ENCODE results near the gene SAMD10.

The SAMD10 gene

DNA sequence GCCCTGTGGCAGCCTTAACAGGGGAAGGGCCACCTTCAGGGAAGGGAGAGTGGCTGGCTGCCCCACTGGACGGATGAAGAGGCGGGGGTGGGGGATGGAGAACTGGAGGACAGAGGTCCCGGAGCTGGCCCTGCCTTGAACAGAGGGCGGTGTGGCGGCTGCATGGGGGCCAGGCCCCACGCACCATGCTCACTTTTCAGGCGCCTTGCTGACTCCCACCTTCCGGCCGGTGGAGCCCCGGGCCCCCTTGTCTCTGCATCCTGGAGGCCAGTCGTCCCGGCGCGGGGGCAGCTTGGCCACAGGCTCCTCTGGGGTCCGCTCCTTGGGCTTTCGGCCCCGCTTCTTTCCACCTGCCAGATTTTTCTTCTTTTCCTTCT lies 19.8 kb downstream of the SAMD10 start:
- no peak for FAIRE-seq
- DNase-seq (ENCODE audit: insufficient read length, low spot score) = no peak
- TF ChIP-seq, protein P1, sequence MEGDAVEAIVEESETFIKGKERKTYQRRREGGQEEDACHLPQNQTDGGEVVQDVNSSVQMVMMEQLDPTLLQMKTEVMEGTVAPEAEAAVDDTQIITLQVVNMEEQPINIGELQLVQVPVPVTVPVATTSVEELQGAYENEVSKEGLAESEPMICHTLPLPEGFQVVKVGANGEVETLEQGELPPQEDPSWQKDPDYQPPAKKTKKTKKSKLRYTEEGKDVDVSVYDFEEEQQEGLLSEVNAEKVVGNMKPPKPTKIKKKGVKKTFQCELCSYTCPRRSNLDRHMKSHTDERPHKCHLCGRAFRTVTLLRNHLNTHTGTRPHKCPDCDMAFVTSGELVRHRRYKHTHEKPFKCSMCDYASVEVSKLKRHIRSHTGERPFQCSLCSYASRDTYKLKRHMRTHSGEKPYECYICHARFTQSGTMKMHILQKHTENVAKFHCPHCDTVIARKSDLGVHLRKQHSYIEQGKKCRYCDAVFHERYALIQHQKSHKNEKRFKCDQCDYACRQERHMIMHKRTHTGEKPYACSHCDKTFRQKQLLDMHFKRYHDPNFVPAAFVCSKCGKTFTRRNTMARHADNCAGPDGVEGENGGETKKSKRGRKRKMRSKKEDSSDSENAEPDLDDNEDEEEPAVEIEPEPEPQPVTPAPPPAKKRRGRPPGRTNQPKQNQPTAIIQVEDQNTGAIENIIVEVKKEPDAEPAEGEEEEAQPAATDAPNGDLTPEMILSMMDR (IDR thresholded peaks at IDR 0.05; ENCODE audit: insufficient read depth, missing control alignments) = no peak

DNA sequence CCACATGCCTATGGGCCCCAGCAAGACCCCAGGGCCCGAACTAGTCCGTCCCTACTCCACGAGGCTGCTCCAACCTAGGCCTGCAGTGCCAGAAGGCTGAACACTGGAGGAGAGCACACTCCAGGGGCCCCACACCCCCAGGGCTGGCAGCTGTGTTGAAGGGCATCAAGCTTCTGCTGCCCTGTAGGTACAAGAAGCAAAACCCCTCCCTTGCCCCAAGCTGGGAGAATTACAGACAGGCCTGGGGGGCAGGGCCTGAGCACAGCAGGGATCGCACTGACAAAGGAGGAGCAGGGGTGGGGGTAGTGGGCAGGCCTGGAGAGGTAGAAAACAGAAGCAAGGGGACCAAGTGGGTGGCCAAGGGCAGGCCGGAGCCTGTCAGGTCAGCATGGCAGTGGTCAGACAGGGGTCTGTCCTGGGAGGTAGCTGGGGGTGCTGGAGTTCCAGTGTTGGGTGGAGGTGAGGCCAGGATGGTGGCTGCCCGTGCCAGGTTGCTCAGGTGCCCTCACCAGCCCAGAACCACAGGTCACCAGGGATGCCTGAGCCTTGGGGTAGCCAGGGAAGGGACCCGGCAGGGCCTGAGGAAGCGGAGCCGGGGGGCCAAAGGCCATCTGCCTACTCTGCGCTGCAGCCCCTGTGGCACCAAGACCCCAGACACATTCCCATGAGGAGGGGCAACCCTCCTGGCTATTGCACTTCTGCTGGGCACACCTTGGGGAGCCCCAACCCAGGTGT lies 20.3 kb downstream of the SAMD10 start:
- DNase-seq (ENCODE audit: insufficient read length, low spot score) (no peak), FAIRE-seq (no peak)
- TF ChIP-seq, protein P1 (IDR thresholded peaks at IDR 0.05; ENCODE audit: insufficient read depth, missing control alignments) = no peak

DNA sequence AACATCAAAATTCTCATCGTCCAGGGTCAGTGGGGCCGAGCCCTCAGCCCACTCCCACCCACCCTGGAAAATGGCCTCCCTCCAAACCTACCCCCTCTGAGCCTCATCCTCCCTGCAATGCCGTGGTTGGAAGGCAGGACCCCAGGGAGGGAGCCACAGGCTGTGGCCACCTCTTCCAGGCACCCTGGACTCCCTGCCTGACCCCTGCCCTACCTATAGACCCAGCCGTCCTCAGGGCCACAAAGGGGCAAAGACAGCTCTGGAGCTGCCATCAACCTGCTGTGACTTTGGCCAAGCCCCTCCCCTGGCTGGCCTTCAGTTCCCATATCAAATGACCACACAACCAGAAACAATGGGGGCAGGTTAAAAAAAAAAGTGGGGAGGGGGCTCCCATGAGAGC lies 21.0 kb downstream of the SAMD10 start:
- FAIRE-seq (no peak), DNase-seq (ENCODE audit: insufficient read length, low spot score) (no peak)
- TF ChIP-seq, protein P1 (IDR thresholded peaks at IDR 0.05; ENCODE audit: insufficient read depth, missing control alignments) = no peak

DNA sequence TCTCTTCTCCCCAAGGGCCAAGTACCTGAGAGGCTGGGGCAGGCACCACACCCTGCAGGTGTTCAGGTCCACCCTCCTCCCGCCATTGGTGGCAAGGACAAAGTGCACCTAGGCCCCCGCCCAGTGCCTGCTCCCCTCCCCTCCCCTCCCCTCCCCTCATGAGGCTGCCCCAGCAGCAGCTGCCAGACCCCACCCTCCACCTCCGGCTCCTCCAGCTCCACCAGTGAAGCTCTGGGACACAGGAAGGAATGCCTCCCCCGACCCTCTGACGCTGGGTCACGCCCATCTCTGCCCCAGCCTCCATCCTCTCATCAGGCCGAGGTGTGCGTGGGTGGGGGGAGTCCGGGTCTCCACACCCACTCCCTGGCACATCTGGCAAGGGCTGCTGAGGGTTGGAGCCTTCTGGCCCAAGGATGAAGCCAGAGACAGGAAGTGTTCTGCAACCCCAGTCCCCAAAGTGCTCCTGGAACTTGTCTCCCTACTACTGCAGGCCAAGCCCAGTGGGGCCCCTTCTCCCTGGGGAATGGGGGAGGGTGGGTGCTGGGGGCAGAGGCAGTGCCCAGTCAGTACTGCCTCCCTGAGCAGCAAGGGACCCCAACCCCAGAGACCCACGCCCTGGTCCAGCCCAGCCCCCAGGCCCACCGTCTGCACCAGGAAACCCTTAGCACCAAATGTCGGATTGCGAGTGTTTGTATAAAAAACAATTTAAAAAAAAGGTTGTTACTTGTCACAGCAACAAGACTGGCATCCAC lies 21.6 kb downstream of the SAMD10 start:
- FAIRE-seq (no peak), DNase-seq (ENCODE audit: insufficient read length, low spot score) (no peak)
- TF ChIP-seq, protein P1 (IDR thresholded peaks at IDR 0.05; ENCODE audit: insufficient read depth, missing control alignments) = no peak

DNA sequence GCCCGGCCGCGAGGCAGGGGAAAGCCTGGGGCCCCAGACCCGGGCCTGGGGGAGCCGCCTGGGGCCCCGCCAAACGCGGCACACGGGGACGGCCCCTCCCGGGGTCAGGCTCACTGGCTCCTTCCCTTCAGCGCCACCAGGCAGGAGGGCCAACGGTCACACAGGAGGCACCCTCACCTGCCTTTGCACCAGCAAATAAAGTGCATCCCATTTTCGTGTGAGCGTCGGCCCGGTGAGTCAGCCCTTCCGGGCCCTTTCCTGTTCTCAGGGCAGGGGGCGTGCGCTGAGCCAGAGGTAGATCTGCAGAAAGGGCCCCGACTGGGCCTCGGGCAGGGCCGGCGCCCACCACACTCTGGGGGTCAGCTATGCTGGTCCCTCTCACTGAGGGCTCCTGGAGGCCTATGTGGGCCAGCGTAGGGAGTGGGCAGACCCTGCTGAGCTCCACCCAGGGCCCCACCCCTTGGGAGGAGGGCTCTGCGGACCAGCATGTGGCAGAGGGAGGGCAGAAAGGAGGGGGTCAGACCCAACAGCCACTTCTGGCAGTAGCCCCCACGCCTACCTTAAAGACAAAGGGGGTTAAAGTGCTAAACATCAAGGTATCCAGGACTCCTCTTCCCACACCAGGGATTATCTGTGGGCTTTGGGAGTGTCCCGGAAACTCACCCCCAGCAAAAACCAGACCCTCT lies 22.3 kb downstream of the SAMD10 start:
- TF ChIP-seq, protein P1 (IDR thresholded peaks at IDR 0.05; ENCODE audit: insufficient read depth, missing control alignments) = no peak
- peak; percentile 94 for DNase-seq (ENCODE audit: insufficient read length, low spot score)
- FAIRE-seq = no peak

DNA sequence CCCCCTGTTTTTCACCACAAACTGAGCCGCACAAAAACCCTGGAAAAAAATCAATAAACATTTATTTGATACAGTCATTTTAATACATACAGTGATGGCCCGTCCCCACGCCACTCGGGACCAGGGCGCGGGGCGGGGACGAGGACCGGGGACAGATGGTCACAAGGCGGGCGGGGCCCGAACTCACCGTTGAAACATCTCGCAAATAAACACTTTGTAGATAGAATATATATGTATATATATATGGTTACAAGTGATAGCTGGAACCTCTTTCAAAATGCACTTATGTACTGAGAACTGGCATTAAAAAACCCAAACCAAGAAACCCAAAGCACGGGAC lies 22.8 kb downstream of the SAMD10 start:
- FAIRE-seq (no peak), DNase-seq (ENCODE audit: insufficient read length, low spot score) (no peak)
- TF ChIP-seq, protein P1 (IDR thresholded peaks at IDR 0.05; ENCODE audit: insufficient read depth, missing control alignments) = no peak
